MCF 10A (cell line): Measurements from ENCODE around the gene DGLUCY. TPM values are rescaled to one million over a fixed set of nuclear protein-coding genes. Genes with fewer than 3 reads are reported as not detected.

Experiments used
- BruUV-seq: library from RNA; stranded (reverse); fragments of 400-500 nt; replicated peaks from 2 replicates; lab custom pipeline; 2021; lab: Mats Ljungman, UMichigan
- CTCF ChIA-PET: fragments of 300-600 bp; sonication (Branson Sonifier 250); formaldehyde crosslinking; extraction: SDS; loops from one replicate; lab custom pipeline; 2021; ENCODE audit warnings: antibody characterized with exemption, inconsistent platforms; lab: Yijun Ruan, JAX
- POLR2A ChIA-PET: fragments of 300-600, 350-650 bp; sonication (Branson Sonifier 250); formaldehyde crosslinking; extraction: SDS; loops from one replicate; lab custom pipeline; 2020; ENCODE audit warnings: antibody characterized with exemption, inconsistent platforms; lab: Yijun Ruan, JAX
- DNase-seq: peaks from one replicate; pipeline ENCODE4 v3.0.0-alpha.2; 2018; ENCODE audit not compliant: unreplicated experiment
- H3K27ac Mint-ChIP-seq: one replicate; pipeline ENCODE4 v1.8.0; 2022; ENCODE audit warnings: mild to moderate bottlenecking, low read depth, mixed read lengths; ENCODE audit not compliant: unreplicated experiment
- H3K27me3 Mint-ChIP-seq: one replicate; pipeline ENCODE4 v1.8.0; 2022; ENCODE audit warnings: mixed read lengths; ENCODE audit not compliant: insufficient read depth, unreplicated experiment
- H3K36me3 Mint-ChIP-seq: one replicate; pipeline ENCODE4 v1.8.0; 2022; ENCODE audit warnings: mild to moderate bottlenecking, moderate library complexity, mixed read lengths; ENCODE audit not compliant: insufficient read depth, unreplicated experiment
- H3K4me1 Mint-ChIP-seq: one replicate; pipeline ENCODE4 v1.8.0; 2022; ENCODE audit warnings: mixed read lengths; ENCODE audit not compliant: insufficient read depth, unreplicated experiment
- H3K4me3 Mint-ChIP-seq: one replicate; pipeline ENCODE4 v1.8.0; 2022; ENCODE audit warnings: mild to moderate bottlenecking, moderate library complexity, mixed read lengths; ENCODE audit not compliant: unreplicated experiment
- H3K9me3 Mint-ChIP-seq: one replicate; pipeline ENCODE4 v1.8.0; 2022; ENCODE audit warnings: mixed read lengths; ENCODE audit not compliant: unreplicated experiment
- intact Hi-C: fragments of 100-400 bp; cut with micrococcal nuclease; formaldehyde crosslinking; loops from 2 replicates; pipeline ENCODE4 v1.14.1; 2022
- total RNA-seq: library from RNA; stranded (reverse); gene quantifications from 2 replicates; pipeline ENCODE4 v1.2.3, GENCODE V29; 2022
- TF ChIP-seq, protein P1 (sequence below): fragments of 200-600 bp; IDR thresholded peaks from one replicate; pipeline ENCODE4 v1.8.0; 2022; ENCODE audit warnings: antibody characterized with exemption, mild to moderate bottlenecking; ENCODE audit not compliant: unreplicated experiment

The DGLUCY gene
- total RNA-seq, 1 experiment from 2014 or later, result 11.7 TPM

DNA sequence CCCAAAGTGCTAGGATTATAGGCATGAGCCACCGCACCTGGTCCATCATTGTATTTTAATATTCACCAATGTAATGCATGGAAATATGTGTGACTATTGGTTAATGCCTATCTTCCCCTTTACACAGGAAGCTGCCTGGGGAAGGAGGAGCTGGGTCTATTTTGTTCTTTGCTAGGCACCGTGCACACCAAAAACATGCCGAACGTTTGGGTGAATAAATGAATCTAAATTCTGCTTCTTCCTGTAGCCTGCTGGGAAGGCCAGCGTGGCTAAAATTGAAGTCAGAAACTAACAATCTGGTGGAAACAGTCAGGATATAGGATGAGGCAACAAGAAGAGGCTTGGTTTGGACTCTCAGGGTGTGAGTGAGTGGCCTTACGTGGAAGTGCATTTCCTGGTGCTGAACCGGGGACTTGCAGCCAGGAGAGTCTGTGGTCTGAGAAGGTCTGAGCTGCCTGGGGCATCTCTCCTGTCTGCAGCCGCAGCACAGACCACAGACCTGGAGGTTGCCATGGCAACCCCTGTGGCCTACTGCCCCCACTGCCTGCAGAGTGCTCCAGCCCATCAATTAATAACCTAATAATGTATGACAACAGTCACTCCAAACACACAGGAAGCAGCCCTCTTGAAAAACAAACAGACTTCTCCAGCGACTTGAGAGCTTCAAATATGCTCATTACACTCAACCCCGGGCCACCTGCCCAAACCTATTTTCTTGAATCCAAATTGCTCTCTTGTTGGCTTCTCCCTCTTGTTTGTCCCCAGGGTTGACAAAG lies 136.2 kb downstream of the DGLUCY start:
- POLR2A ChIA-PET, result interaction anchor here (0.6 to 1.2 kb wide), 3 partner anchors 8 to 45 kb away, joined by 3 to 6 read pairs (median 3); no protein-coding TSS in a partner anchor
- intact Hi-C loops, result no loop called here
- H3K27me3 Mint-ChIP-seq, result no peaks in the 10 kb centered on the region
- no peak overlapping the region for H3K4me3 Mint-ChIP-seq
- CTCF ChIA-PET, result interaction anchor here (0.5 kb wide), 1 partner anchor 33 kb away, joined by 3 read pairs; no protein-coding TSS in a partner anchor
- TF ChIP-seq, protein P1, sequence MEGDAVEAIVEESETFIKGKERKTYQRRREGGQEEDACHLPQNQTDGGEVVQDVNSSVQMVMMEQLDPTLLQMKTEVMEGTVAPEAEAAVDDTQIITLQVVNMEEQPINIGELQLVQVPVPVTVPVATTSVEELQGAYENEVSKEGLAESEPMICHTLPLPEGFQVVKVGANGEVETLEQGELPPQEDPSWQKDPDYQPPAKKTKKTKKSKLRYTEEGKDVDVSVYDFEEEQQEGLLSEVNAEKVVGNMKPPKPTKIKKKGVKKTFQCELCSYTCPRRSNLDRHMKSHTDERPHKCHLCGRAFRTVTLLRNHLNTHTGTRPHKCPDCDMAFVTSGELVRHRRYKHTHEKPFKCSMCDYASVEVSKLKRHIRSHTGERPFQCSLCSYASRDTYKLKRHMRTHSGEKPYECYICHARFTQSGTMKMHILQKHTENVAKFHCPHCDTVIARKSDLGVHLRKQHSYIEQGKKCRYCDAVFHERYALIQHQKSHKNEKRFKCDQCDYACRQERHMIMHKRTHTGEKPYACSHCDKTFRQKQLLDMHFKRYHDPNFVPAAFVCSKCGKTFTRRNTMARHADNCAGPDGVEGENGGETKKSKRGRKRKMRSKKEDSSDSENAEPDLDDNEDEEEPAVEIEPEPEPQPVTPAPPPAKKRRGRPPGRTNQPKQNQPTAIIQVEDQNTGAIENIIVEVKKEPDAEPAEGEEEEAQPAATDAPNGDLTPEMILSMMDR, result no peak
- no TSS peak for BruUV-seq
- no peaks in the 10 kb centered on the region for H3K9me3 Mint-ChIP-seq
- H3K27ac Mint-ChIP-seq, result peak overlapping the region; percentile 67
- no peak for DNase-seq
- H3K4me1 Mint-ChIP-seq, result no peaks in the 10 kb centered on the region
- no peaks in the 10 kb centered on the region for H3K36me3 Mint-ChIP-seq

DNA sequence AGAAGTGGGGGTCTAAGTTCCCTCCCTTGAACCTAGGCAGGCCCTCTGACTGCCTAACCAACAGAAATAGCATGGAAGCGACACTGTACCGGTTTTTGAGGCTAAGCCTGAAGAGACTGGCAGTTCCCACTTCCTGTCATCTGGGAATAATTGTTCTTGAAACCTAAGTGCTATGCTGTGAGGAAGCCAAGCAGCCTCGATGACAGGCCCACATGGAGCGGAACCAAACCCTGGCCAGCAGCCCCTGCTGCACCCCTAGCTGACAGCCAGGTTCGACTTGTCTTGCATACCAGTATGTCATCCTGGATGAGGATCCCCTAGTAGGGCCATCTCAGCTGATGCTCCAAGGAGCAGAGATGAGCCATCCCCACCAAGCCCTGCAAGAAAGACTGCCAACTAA lies 137.0 kb downstream of the DGLUCY start:
- ChIA-PET POLR2A (interaction anchor here (1.2 kb wide), 1 partner anchor 8 kb away, joined by 6 read pairs; no protein-coding TSS in a partner anchor), CTCF (no interaction called here)
- intact Hi-C loops, result no loop called here
- Mint-ChIP-seq H3K9me3 (no peaks in the 10 kb centered on the region), H3K4me3 (no peak overlapping the region), H3K36me3 (no peaks in the 10 kb centered on the region), H3K4me1 (no peaks in the 10 kb centered on the region), H3K27me3 (no peaks in the 10 kb centered on the region), H3K27ac (peak overlapping the region; percentile 67)
- TF ChIP-seq, protein P1, result no peak
- BruUV-seq, result no TSS peak
- no peak for DNase-seq

DNA sequence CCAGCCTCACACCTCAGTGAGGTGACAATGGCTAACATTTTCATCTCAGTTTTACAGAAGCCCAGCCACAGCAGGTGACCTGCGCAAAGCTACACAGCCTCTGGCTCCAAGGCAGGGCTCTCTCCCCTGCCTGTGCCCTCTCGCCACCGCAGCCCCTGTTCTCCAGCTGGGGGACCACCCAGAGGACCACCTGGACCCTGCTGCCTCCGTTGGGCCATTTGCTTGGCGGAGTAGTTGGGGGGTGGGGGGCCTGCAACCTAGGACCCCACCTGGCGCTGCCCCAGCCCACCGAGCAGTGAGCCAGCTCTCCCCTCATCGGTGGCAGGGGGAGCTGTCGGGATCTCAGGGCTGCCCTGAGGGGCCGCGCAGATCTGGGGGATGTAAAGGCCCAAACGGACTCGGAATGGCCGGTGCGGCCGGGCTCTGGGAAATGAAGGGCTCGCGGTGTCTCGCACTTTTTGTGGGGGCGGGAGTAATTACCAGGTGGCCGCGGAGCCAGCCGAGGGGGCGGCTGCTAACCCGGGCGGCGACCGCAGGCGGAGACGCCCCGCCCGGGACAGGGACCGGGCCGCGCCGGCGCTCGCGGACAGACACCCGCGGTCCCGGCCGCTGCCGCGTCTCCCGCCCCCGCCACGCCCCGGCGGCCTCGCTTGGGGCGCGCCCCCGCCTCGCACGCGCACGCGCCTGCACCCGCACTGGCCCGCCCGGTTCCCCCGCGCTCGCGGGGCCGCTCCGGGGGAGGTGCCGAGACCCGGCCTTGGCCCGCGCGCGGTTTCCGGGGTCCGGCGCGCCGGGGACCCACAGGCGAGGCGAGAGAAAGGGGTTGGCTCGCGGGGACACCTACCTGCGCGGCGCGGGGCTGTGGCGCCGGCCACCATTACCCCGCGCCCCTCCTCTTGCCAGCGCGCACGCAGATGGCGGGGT lies 139.3 kb downstream of the DGLUCY start:
- TF ChIP-seq, protein P1, result no peak
- H3K4me1 Mint-ChIP-seq, result peaks cover 12% of the 10 kb centered on the region
- intact Hi-C loops, result no loop called here
- no peak overlapping the region for H3K27ac Mint-ChIP-seq
- H3K27me3 Mint-ChIP-seq, result no peaks in the 10 kb centered on the region
- no peak for DNase-seq
- H3K36me3 Mint-ChIP-seq, result no peaks in the 10 kb centered on the region
- peak overlapping the region; percentile 60 for H3K4me3 Mint-ChIP-seq
- POLR2A ChIA-PET, result no interaction called here
- H3K9me3 Mint-ChIP-seq, result no peaks in the 10 kb centered on the region
- CTCF ChIA-PET, result interaction anchor here (0.6 to 1.6 kb wide), 3 partner anchors 10 to 76 kb away, joined by 3 to 5 read pairs (median 4); no protein-coding TSS in a partner anchor
- no TSS peak for BruUV-seq

DNA sequence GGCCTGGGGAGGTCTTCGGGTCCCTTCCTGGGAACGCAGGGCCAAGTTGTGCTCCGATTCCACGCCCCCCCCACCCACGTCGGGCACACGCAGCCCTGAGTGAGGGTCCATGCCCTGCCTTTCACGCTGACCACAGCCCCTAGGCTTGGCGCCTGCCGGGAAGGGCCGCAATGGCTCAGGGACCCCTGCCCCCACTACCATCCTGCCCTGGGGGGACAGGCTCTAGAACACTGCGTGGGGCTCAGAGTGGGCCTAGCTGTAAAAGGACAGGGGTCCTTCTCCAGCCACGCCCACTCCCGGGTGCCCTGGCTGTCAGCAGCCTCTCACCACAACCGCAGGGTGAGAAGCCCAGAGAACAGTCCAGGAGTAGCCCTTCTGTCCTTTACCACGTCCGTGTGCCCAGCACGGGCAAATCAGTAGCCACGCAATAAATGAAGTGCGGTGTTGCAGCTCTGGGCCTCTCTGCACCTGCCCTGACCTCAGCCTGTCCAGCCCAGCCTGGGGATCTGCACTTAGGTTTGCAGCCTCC lies 140.0 kb downstream of the DGLUCY start:
- TF ChIP-seq, protein P1, result no peak
- CTCF ChIA-PET, result no interaction called here

More for the DNA sequence above, 140.0 kb downstream of the DGLUCY start:
- POLR2A ChIA-PET, result no interaction called here
- no TSS peak for BruUV-seq
- intact Hi-C loops, result no loop called here
- no peaks in the 10 kb centered on the region for H3K36me3 Mint-ChIP-seq
- no peak for DNase-seq
- no peaks in the 10 kb centered on the region for H3K27me3 Mint-ChIP-seq
- no peaks in the 10 kb centered on the region for H3K9me3 Mint-ChIP-seq
- H3K27ac Mint-ChIP-seq, result no peak overlapping the region
- peak overlapping the region; percentile 60 for H3K4me3 Mint-ChIP-seq
- peaks cover 19% of the 10 kb centered on the region for H3K4me1 Mint-ChIP-seq
